NOMO-1 treated with dmso at 0.1 percent for 144 hours (cell line): ENCODE results near the gene ZNF148.
"Not testable (repeated sequence)": the region's sequence is repeated elsewhere in the genome, so short reads cannot be mapped to it uniquely, and the experiment has no call there.

Source experiments
- DNase-seq: peaks from one replicate; lab custom pipeline; 2025; ENCODE audit not compliant: unreplicated experiment; lab: John Stamatoyannopoulos, UW

Gene ZNF148, protein sequence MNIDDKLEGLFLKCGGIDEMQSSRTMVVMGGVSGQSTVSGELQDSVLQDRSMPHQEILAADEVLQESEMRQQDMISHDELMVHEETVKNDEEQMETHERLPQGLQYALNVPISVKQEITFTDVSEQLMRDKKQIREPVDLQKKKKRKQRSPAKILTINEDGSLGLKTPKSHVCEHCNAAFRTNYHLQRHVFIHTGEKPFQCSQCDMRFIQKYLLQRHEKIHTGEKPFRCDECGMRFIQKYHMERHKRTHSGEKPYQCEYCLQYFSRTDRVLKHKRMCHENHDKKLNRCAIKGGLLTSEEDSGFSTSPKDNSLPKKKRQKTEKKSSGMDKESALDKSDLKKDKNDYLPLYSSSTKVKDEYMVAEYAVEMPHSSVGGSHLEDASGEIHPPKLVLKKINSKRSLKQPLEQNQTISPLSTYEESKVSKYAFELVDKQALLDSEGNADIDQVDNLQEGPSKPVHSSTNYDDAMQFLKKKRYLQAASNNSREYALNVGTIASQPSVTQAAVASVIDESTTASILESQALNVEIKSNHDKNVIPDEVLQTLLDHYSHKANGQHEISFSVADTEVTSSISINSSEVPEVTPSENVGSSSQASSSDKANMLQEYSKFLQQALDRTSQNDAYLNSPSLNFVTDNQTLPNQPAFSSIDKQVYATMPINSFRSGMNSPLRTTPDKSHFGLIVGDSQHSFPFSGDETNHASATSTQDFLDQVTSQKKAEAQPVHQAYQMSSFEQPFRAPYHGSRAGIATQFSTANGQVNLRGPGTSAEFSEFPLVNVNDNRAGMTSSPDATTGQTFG

DNA sequence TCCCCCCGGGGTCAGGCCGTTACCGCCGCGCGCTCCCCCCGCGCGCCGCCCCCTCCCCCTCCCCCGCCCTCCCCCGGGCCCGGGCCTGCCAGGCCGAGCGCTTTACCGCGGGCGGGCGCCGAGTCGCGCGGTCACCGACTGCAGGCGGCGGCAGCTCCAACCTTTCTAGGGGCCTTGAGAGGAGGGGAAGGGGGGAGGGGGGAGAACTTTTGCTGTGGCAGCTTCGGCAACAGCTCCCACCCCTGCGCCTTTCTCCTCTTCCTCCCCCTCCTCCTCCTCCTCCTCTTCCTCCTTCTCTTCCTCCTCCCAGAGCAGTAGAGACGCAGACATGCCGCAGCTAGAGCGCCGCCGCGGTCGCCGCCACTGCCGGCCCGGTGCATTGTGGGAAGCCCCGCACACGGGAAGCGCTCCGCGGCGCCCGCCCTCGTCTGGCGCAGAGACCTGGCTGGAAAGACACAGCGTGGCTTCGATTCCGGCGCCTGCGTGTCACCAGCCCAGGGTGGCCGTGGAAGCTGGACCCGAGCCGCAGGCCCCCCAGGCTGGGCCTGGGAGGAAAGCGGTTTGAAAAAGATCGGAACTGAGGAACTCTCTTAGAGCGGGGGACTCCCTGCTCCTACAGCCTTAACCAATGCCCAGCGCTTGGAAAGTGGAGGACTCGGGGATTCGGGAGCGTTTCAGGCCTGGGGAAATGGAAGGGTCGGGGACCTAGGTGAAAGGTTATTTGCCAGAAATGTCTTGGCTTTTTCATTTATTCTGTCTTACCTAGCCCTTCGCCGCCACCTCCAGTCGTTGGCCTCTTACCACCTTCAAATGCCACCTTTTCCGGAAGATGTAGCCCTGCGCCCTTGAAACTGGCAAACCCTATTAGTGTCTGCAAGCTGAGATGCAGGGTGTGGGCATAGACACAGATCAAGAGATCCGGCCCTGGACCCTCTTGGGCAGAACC, at the start of gene ZNF148:
Gene ZNF148 (minus strand): TSS at position 330 of the 946 bp plus-strand sequence. CDS start 61,685 bp downstream, outside the sequence.
- DNase-seq: peak; percentile 75

DNA sequence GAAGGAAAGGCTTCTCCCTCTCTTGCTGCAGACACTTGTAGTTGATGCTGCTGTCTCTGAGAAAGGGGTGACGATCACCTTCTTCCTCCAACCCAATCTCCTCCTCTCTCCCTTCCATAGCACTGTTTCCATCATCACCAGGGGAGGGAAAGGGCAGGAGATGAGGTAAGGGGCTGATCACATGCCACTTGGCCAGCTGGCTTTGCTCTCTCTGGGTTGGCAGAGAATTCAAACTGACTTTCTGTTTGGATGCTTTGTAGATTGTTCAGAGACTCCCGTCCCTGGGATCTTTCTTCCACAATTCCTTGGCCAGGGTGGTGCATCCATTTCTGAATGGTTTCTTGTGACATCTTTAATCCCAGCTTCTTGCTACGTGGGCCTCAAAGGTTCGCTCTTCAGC, 43.2 kb upstream of the ZNF148 start:
- no peak for DNase-seq

DNA sequence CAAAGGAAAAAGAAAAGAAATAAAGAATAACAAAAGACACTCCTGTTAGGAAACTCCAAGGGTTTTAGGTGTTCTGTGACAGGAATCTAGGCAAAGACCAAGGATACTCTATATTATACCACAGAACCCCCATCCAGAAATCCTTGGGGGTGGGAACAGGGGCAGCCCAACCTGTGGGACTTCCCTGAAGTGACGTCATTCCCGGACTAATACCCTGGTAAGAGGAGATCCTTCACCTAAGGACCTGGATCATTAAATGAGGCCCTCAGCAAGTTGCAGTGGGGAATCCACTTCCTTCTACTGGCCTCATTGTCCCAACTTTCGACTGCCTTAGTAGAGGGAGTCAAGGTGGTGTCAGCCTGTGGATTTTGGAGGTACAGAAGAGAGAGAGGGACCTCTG, 41.1 kb upstream of the ZNF148 start:
- no peak for DNase-seq

DNA sequence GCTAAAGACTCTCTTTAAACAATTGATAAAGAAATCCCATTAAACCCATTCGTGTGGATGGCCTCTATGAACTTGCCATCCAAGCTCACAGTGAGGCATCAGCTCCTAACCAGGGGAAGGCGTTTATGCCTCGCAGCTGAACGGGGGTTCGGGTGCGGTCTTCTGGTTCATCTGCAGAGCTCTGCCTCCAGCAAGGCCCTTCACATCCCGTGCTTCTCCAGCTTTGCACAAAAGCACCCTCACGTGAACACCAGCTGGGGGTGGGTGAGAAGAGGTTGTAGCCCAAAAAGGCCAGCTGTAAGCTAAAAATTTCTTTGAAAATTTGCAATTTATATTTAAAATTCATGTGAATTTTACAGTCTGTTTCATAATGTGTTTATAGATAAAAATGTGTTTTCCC, 39.5 kb upstream of the ZNF148 start:
- DNase-seq: no peak

DNA sequence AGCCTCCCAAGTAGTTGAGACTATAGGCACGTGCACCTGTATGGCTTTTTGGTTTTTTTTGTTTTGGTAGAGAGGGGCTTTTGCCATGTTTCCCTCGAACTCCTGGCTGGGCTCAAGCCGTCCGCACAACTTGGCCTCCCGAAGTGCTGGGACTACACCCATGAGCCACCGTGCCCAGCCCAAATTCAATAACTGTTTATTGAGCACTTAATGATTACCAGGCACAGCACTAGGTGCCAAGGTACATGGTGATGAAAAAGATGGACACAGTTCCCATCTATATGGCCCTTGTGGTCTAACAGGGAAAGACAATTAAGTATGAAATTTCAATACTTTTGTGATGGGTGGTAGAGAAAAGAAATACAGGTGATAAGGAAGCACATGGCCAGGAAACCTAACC, 35.8 kb upstream of the ZNF148 start:
- DNase-seq: no peak

DNA sequence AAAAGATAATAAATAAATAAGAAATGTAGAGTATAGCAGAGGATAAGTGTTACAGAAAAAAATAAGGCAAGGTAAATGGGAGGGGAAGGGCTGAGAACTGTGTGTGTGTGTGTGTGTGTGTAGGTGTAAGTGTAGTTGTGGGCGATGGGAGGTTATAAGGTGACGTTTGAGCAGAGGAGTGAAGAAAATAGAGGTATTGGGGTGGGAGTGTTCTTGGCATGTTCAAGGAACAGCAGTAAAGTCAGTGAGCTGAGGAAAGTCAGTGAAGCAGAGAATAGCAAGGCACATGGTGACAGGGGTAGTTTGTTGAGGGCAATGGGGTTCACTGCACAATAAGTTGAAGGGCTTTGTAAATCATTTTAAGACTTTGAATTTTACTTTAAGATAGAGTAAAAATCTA, 30.9 kb upstream of the ZNF148 start:
- DNase-seq: no peak

DNA sequence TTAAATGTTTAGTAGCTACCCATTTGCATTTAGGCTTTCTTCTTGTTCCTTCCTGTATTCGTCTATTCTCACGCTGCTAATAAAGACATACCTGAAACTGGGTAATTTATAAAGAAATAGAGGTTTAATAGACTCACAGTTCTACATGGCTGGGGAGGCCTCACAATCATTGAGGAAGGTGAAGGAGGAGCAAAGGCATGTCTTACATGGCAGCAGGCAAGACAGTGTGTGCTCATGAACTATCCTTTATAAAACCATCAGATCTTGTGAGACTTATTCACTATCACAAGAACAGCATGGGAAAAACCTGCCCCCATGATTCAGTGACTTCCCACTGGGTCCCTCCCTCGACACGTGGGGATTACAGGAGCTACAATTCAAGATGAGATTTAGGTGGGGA, 30.4 kb upstream of the ZNF148 start:
- not testable (repeated sequence) for DNase-seq

DNA sequence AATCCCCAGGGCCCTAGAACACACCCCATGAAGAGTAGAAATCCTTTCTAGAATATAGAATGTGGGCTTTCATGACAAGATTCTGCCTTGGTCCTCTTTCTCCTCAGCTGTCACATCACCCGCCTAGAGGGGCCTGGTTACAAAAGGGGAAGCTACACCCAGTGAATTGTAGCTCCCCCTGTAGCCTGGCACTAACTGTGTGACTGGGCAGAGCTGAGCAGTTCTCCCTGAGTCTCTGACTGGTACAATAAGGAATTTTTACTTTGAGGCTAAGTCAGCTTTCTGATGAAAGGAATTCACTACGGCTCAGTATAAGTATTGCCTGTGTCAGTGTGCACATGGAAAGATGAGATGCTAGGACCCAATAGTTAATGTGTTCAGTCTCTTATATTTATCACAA, 28.7 kb upstream of the ZNF148 start:
- DNase-seq: no peak

DNA sequence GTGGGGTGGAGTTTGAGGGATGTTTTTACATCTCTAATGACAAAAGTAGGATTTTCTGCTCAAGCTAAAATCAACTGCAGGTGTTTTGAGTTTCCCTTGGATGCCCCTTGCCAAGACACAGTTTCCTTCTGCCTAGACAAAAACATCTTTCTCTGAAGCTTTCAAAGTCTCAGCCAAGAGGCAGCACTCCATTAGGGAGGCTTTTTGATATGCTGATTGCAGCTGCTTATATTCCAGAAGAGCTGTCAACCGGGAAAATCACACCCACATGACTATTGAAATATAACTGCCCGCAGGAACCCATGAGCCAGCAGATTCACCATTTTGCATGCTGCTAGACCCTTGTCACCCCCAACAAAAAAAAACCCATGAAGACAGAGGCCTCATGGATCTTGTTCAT, 27.5 kb upstream of the ZNF148 start:
- DNase-seq: no peak

DNA sequence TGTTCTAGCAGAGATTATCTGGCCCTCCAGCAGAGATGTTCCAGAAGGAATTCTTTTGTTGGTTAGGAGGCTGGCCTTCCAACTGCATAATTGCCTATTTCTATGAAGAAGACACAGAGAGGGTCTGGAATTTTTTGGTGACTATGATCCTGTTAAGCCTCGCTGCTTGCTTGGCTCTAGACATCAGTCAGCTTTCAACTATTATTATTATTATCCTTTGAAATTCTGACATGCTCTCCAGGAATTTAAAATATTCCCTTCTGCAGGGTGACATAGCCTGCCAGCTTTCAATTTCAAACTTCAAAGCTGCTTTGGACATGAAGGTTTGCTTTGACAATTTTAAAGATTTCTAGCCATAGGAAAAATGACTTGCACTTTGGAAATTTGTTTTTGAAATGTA, 26.3 kb upstream of the ZNF148 start:
- DNase-seq: no peak

DNA sequence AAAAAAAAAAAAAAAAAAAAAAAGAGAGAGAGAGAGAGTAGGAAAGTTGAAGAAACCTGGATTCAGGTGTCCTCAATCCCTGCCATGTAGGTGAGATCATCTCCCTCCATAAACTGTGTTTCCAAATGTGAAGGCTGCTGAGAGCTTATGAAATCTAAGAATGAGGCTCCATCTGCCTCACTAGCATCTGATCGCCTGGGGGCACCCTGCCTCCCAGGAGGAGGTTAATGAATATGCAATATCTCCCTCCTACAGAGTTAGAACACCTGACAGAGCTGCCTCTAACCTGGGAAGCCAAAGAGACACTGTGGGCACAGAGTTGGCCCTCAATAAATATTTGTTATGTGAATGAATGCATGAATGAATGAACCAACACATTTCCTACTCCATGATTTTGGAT, 23.8 kb upstream of the ZNF148 start:
- no peak for DNase-seq

DNA sequence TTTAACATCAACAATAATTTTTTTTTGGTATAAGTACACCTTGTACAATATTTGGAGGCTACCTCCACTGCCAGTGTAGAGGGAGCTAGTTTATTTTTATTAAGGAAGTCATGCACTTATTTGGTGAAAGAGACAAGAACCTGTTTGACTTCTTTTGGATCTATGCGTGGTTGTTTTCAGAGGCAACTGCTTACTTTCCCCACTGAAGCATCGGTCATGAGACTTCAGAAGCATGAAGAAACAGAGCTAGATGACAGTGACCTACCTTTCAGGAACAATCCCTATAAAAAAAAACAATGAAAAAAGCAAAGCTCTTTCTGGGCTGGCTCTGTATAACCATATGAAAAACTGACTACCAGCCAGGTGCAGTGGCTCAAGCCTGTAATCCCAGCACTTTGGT, 20.0 kb upstream of the ZNF148 start:
- no peak for DNase-seq

DNA sequence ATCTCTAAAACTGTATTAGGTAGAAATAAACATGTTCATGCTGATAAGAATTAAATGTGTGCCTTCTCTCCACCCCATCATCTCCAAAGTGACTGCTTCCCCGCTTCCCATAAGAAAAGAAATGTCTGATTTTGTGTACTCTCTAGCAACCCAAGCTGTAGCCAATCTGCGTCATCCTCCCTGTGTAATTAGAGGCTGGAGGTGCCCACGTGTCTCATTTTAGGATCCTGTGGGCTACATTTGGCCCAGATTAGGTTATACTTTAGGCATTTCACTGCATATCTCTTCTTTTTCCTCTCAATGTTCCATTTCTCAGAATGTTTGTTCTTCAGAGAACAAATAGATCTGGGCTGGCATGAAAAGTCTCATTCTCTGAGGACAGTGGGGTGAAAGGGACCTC, 19.3 kb upstream of the ZNF148 start:
- no peak for DNase-seq

DNA sequence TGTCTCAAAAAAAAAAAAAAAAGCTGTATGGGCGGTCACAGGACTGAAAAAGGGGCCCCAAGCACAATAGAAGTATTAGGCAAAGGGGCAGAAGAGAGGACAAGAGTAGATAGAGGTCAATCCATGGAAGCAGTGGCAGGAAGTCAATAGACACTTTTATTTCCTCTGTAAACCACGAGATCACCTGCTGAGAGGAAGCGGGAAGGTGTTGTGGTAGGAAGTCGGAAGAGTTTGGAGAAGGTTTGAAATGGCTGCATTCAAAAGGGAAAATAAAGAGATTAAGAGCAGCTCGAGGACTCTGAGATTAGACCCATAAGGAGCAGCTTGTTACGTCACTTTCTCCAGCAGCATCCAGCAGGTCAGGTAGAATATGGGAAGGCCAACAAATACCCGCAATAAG, 14.2 kb upstream of the ZNF148 start:
- no peak for DNase-seq

DNA sequence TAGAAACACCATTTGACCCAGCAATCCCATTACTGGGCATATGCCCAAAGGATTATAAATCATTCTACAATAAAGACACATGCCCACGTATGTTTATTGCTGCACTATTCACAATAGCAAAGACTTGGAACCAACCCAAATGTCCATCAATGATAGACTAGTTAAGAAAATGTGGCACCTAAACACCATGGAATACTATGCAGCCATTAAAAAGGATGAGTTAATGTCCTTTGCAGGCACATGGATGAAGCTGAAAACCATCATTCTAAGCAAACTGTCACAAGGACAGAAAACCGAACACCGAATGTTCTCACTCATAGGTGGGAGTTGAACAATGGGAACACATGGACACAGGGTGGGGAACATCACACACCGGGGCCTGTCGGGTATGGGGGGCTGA, 13.2 kb upstream of the ZNF148 start:
- not testable (repeated sequence) for DNase-seq

DNA sequence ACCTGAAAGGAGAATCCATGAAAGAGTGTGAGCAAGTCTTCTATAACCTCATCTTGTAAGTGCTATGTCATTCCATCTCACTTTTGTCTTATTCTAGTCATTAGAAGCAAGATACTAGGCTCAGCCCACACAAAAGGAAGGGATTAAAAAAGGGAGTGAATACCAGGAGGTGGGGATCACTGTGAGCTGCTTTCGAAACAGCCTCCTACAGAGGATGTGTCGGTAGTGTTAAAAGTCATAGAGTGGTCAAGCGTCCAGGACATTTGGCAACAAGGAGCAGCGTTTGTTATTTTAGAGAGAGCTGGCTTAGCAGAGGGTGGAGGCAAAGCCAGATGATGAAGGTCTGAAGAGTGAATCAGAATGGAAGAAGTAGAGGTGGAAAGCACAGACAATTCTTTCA, 11.7 kb upstream of the ZNF148 start:
- no peak for DNase-seq

DNA sequence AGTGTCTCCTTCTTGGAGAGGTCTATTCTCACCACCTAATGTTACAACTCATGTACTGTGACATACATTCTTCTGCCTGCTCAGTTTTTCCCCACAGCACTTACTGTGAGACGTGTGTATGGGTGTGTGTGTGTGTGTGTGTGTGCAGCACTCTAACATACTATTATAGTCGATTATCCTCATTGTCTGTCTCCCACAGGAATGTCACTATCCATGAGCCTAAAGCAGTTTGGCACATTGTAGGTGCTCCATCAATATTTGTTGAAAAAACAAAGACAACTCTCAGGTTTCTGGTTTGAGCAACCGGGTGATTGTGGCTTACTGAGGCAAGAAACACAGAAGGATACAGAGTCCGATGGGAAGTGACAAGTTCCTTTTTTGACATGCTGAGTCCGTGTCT, 8.6 kb upstream of the ZNF148 start:
- DNase-seq: no peak

DNA sequence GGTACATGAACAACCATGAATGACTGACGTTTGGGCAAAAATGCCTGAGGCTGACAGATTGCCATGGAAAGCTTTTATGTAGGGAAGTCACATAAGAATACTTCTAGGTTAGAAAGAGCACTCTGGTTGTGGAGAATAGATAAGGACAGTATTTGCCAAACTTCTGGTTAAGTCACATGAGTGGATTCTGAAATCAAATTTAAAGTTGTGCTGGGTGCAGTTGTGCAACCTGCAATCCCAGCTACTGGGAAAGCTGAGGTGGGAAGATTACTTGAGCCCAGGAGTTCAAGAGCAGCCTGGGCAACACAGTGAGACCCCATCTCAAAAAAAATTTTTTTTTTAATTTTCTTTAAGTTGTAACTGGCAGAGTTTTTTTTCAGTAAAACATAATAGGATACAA, 7.2 kb upstream of the ZNF148 start:
- DNase-seq: no peak

DNA sequence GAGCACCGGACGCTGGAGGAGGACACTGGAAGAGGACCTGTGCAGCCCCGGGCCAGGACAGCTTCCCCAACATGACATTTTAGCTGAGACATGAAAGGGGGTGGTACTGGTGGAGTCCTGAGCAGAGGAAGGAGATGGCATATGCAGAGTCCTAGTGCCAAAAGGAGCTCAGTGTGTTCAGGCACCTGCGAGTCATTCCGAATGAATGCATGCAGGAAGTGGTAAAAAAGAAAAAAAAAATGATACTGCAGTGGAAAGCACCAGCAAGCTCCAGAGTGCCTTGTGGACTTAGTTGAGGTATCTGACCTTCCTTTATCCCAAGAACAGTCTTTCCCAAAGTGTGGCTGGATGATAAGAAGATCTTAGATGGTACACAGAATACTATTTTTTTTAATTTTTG, 6.6 kb upstream of the ZNF148 start:
- no peak for DNase-seq

DNA sequence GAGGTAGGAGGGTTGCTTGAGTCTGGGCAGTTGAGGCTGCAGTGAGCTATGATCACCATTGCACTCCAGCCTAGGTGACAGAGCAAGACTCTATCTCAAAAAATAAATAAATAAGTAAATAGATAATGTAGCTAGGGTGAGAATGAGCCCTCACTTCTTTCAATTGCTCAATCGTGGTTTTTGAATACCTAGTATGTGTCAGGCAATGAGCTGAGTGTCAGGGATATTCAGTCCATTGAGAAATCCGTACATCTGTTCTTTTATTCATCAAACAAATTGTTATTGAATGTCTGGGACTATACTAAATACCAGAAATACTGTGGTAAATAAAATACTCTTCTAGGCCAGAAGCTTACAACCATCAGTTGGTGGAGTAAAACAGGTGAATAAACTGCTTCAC, 6.2 kb upstream of the ZNF148 start:
- no peak for DNase-seq

DNA sequence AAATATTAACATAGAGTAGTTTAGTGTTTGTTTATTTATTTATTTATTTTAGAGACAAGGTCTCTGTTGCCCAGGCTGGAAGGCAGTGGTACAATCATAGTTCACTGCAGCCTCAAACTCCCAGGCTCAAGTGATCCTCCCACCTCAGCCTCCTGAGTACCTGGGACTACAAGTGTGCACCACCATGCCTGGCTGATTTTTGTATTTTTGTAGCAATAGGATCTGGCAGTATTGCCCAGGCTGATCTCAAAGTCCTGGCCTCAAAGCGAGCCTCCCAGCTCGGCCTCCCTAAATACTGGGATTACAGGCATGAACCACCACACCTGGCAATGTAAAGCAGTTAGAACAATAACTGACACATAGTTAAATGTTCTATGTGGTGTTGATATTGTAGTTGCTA, 4.4 kb upstream of the ZNF148 start:
- no peak for DNase-seq
